ENCODE data around the gene LRRC23. TPM values are rescaled to one million over a fixed set of nuclear protein-coding genes. Genes with fewer than 3 reads are reported as not detected.

LRRC23 gene
- total RNA-seq, 1 donor, result 7.6 TPM

DNA sequence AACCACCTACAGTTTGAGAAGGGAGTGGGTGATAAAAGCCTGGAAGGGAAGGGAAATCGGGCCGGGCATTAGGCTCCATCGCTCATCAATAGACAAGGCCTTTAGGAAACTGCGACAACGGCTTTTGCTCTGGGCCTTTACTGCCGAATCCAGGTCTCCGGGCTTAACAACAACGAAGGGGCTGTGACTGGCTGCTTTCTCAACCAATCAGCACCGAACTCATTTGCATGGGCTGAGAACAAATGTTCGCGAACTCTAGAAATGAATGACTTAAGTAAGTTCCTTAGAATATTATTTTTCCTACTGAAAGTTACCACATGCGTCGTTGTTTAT lies 38.7 kb downstream of the LRRC23 start:
- peak overlapping the region; percentile 88 for H3K4me3 ChIP-seq (ENCODE audit: insufficient read depth, low read length)
- peak overlapping the region; percentile 72 for H2AFZ ChIP-seq (ENCODE audit: low read length)

DNA sequence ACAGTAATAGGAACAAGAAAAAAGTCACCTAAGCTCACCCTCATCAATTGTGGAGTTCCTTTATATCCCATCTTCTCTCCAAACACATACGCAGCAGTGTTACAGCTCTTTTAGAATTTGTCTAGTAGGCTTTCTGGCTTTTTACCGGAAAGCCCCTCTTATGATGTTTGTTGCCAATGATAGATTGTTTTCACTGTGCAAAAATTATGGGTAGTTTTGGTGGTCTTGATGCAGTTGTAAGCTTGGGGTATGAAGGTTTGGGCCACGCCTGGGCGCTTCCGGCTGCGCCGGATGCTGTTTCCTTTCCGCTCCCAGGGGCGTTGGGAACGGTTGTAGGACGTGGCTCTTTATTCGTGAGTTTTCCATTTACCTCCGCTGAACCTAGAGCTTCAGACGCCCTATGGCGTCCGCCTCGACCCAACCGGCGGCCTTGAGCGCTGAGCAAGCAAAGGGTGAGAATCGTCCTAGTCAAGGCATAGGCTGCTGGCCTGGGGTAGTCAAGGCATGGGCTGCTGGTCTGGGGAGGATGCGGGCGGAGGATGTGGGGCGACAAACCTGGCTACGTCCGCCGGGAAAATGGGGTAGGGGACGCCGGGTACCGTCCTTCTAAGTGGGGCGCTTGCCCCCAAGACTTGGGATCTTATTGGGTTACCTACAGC lies 39.2 kb downstream of the LRRC23 start, which contains the start of the genes C12orf57 and RNU7-1:
Gene C12orf57, plus strand, starts transcription at position 301 of the 659 bp plus-strand sequence. Its CDS starts 100 bp downstream, at position 401.
Gene RNU7-1, plus strand, starts transcription at position 95 of the 659 bp plus-strand sequence.
- H2AFZ ChIP-seq (ENCODE audit: low read length), result peak within 1 kb of the TSS; percentile 72
- peaks cover 38% of the 10 kb centered on the region for H3K36me3 ChIP-seq (ENCODE audit: insufficient read depth, low read length)
- DNase-seq (ENCODE audit: insufficient read length, low spot score, missing footprints), result peak; percentile 95
- peak within 1 kb of the TSS; percentile 95 for H3K4me2 ChIP-seq (ENCODE audit: insufficient read depth, low read length)
- H3K4me3 ChIP-seq (ENCODE audit: insufficient read depth, low read length), result peak within 1 kb of the TSS; percentile 88
- peak within 1 kb of the TSS; percentile 82 for H3K27ac ChIP-seq (ENCODE audit: low read depth, low read length)
- H3K4me1 ChIP-seq (ENCODE audit: insufficient read depth, low read length), result peaks cover 20% of the 10 kb centered on the region
- TF ChIP-seq, protein P1, sequence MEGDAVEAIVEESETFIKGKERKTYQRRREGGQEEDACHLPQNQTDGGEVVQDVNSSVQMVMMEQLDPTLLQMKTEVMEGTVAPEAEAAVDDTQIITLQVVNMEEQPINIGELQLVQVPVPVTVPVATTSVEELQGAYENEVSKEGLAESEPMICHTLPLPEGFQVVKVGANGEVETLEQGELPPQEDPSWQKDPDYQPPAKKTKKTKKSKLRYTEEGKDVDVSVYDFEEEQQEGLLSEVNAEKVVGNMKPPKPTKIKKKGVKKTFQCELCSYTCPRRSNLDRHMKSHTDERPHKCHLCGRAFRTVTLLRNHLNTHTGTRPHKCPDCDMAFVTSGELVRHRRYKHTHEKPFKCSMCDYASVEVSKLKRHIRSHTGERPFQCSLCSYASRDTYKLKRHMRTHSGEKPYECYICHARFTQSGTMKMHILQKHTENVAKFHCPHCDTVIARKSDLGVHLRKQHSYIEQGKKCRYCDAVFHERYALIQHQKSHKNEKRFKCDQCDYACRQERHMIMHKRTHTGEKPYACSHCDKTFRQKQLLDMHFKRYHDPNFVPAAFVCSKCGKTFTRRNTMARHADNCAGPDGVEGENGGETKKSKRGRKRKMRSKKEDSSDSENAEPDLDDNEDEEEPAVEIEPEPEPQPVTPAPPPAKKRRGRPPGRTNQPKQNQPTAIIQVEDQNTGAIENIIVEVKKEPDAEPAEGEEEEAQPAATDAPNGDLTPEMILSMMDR (IDR thresholded peaks at IDR 0.05; ENCODE audit: extremely low read depth, low read depth, low read length), result no peak
- H3K27me3 ChIP-seq (ENCODE audit: insufficient read depth, low read length), result no peaks in the 10 kb centered on the region
- H3K79me2 ChIP-seq (ENCODE audit: insufficient read depth, low read length), result peaks cover 7% of the 10 kb centered on the region
- no peaks in the 10 kb centered on the region for H3K9me3 ChIP-seq (ENCODE audit: low read depth, low read length)
- no peaks in the 10 kb centered on the region for H4K20me1 ChIP-seq (ENCODE audit: insufficient read depth, low read length)

More for the DNA sequence above, 38.7 kb downstream of the LRRC23 start:
- Histone ChIP-seq H3K27me3 (ENCODE audit: insufficient read depth, low read length) (no peaks in the 10 kb centered on the region), H3K27ac (ENCODE audit: low read depth, low read length) (peak overlapping the region; percentile 82), H3K9me3 (ENCODE audit: low read depth, low read length) (no peaks in the 10 kb centered on the region), H3K79me2 (ENCODE audit: insufficient read depth, low read length) (peaks cover 7% of the 10 kb centered on the region), H3K4me2 (ENCODE audit: insufficient read depth, low read length) (peak overlapping the region; percentile 95), H3K36me3 (ENCODE audit: insufficient read depth, low read length) (peaks cover 42% of the 10 kb centered on the region), H3K4me1 (ENCODE audit: insufficient read depth, low read length) (peaks cover 23% of the 10 kb centered on the region), H4K20me1 (ENCODE audit: insufficient read depth, low read length) (no peaks in the 10 kb centered on the region)
- peak; percentile 99 for DNase-seq (ENCODE audit: insufficient read length, low spot score, missing footprints)
- TF ChIP-seq, protein P1 (IDR thresholded peaks at IDR 0.05; ENCODE audit: extremely low read depth, low read depth, low read length), result no peak

DNA sequence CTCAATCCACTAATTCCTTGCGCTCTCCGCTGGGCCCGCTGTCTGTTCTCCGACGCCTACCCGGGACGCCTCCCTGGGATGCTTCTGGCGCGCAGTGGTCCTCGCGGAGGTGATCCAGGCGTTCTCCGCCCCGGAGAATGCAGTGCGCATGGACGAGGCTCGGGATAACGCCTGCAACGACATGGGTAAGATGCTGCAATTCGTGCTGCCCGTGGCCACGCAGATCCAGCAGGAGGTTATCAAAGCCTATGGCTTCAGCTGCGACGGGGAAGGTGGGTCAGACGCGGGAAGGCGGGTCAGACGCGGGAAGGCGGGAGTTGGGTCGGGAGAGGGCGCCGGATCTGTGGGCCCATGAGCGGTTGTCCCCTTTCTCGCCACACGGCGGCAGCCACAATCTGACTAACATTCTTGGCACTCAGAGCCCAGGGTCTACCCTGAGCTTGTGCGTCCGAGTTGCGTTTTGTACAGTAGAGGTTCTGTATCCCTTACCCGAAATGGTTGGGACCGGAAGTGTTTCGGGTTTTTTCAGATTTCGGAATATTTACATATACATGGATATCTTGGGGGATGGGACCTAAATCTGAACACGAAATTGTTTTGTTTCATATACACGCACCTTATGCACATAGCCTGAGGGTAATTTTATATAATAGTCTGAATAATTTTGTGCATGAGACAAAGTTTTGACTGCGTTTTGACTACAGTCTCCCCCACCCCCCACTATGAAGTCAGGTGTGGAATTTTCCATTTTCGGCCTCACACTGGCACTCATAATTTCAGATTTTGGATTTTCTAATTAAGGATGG lies 40.0 kb downstream of the LRRC23 start:
- H3K36me3 ChIP-seq (ENCODE audit: insufficient read depth, low read length), result peaks cover 31% of the 10 kb centered on the region
- no peaks in the 10 kb centered on the region for H3K27me3 ChIP-seq (ENCODE audit: insufficient read depth, low read length)
- TF ChIP-seq, protein P1 (IDR thresholded peaks at IDR 0.05; ENCODE audit: extremely low read depth, low read depth, low read length), result peak; percentile 80
- no peaks in the 10 kb centered on the region for H3K9me3 ChIP-seq (ENCODE audit: low read depth, low read length)
- DNase-seq (ENCODE audit: insufficient read length, low spot score, missing footprints), result peak; percentile 98
- peaks cover 20% of the 10 kb centered on the region for H3K4me1 ChIP-seq (ENCODE audit: insufficient read depth, low read length)
- peak overlapping the region; percentile 88 for H3K4me3 ChIP-seq (ENCODE audit: insufficient read depth, low read length)
- peak overlapping the region; percentile 95 for H3K4me2 ChIP-seq (ENCODE audit: insufficient read depth, low read length)
- no peaks in the 10 kb centered on the region for H4K20me1 ChIP-seq (ENCODE audit: insufficient read depth, low read length)
- peak overlapping the region; percentile 82 for H3K27ac ChIP-seq (ENCODE audit: low read depth, low read length)
- peaks cover 4% of the 10 kb centered on the region for H3K79me2 ChIP-seq (ENCODE audit: insufficient read depth, low read length)
- H2AFZ ChIP-seq (ENCODE audit: low read length), result peak overlapping the region; percentile 60

DNA sequence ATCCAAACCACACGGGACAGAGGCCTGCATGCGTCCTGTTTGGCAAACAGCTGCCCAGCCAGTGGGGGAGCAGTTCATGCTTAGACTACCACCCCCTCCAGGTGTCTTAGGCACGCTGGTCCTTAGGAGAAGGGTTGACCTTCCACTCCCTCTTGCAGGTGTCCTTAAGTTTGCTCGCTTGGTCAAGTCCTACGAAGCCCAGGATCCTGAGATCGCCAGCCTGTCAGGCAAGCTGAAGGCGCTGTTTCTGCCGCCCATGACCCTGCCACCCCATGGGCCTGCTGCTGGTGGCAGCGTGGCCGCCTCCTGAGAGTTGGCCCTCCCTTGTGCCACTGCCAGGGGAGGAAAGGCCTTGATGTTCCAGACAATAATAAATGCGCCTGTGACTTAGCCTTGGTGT lies 41.0 kb downstream of the LRRC23 start:
- H3K36me3 ChIP-seq (ENCODE audit: insufficient read depth, low read length), result peaks cover 24% of the 10 kb centered on the region
- no peaks in the 10 kb centered on the region for H3K9me3 ChIP-seq (ENCODE audit: low read depth, low read length)
- H3K4me2 ChIP-seq (ENCODE audit: insufficient read depth, low read length), result no peak overlapping the region
- H3K4me3 ChIP-seq (ENCODE audit: insufficient read depth, low read length), result no peak overlapping the region
- DNase-seq (ENCODE audit: insufficient read length, low spot score, missing footprints), result no peak
- H2AFZ ChIP-seq (ENCODE audit: low read length), result no peak overlapping the region
- no peak overlapping the region for H3K27ac ChIP-seq (ENCODE audit: low read depth, low read length)
- TF ChIP-seq, protein P1 (IDR thresholded peaks at IDR 0.05; ENCODE audit: extremely low read depth, low read depth, low read length), result no peak
- no peaks in the 10 kb centered on the region for H3K27me3 ChIP-seq (ENCODE audit: insufficient read depth, low read length)
- H3K79me2 ChIP-seq (ENCODE audit: insufficient read depth, low read length), result peaks cover 2% of the 10 kb centered on the region
- peaks cover 20% of the 10 kb centered on the region for H3K4me1 ChIP-seq (ENCODE audit: insufficient read depth, low read length)
- no peaks in the 10 kb centered on the region for H4K20me1 ChIP-seq (ENCODE audit: insufficient read depth, low read length)
